Right hindlimb (tissue), 1 donor: ENCODE measurements around the gene TTC23.

Experiments used
- DNase-seq: peaks from one replicate; pipeline ENCODE4 v3.0.0-alpha.2; 2018

Gene TTC23

DNA sequence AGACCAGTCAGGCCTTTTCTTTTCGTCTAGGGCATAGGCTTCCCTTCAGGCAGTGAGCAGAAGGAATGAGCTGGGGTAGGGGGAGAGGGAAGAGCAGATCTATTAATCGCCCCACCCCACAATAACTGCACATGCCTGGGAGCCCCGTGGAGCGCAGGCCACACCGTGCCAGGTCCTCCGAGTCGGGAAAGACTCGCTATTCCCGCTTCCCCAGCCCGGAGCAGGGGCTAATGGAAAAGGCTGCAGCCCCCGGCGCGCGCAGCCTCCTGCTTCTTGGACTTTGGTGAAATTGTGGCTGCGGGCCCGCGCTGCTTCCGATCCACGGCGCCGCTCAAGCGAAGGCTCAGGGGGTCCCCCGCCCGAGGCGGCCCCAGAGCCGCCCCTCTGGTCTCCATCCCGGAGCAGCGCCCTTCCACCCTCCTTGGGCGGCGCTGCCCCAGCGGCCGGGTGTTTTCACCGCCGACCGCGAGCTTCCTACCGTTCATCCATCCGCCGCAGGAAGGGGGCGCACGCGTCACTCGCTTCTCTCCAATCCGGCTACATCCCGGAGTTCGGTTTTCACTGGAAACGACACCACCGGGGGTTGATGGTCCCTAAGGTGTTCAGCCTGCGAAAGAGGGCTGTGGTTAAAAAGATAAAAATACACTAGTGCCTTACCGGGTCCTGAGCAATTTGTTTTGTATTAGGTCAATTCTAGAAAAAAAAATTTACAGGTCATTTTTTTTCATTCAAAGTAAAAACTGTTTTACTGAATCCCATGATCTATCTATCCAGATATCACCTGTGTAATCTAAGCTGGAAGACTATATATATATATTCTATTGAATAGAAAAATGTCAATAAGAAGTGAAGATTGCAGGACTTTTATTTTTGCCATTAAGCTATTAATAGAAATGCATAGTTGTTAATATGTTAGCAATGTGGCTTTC is 148.9 kb downstream of the TTC23 start:
- peak; percentile 87 for DNase-seq

GRCh38 chr15:99099661-99100060 is 149.7 kb downstream of the TTC23 start:
- DNase-seq, result no peak

- no peak for DNase-seq
Observed at GRCh38 chr15:99098991-99099390, 150.4 kb downstream of the TTC23 start.

GRCh38 chr15:99098426-99098825 is 151.0 kb downstream of the TTC23 start:
- no peak for DNase-seq

GRCh38 chr15:99097441-99098410 is 151.7 kb downstream of the TTC23 start:
- DNase-seq, result no peak

GRCh38 chr15:99096894-99097426 is 152.4 kb downstream of the TTC23 start:
- no peak for DNase-seq

DNA sequence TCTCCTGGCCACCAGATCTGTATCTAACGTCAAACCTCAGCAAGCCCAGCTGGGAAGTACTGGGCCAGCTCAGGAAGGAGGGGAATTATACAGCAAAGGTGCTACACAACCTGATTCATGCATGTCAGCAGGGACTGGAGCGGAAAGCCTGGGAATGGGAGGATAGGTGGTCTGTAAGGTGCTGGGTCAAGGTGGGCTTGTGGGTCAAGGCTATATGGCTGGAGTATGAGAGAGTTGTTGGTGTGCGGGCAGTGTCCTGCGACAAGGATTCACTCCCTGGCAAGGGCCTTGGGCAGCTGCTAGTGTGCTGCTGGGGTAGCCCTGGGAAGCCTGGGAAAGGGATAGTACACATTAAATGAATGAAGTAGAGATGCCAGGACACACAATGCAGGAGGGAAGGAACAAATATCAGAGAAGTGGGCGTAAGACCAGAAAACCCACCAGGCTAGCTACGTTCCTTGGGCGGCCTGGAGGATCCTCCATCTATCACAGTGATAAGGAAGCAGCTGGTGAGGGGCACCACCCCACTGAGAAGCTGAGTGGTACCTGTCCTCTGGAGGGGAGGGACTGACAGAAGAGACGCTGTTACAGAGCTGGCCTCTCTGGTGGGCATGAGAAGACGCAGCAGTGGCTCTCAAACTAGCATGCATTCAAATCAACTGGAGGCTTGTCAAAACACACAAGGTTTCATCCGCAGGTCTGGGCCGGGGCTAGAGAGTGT is 153.0 kb downstream of the TTC23 start:
- no peak for DNase-seq

DNA sequence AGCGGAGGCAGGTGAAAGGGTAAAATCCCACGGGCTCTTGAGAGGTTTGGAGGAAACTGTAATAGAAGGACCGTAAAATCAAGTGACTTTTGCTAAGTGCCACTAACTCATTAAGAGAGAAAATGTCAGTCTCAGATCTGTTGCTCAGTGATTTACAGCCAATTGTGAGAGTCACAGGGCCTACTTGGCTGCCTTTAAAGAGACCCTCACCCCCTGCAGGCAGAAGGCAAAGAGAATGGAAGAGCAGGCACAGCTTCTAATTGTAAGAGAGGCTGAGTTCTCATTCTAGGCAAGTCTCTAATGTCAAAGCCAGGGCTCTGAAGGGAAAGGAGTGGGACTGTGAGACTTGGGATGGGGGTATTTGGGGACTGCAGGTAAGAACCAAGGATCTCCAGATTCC is 153.8 kb downstream of the TTC23 start:
- DNase-seq, result no peak

GRCh38 chr15:99092554-99093172 is 156.7 kb downstream of the TTC23 start:
- no peak for DNase-seq

- no peak for DNase-seq
Observed at GRCh38 chr15:99090938-99091337, 158.4 kb downstream of the TTC23 start.

DNA sequence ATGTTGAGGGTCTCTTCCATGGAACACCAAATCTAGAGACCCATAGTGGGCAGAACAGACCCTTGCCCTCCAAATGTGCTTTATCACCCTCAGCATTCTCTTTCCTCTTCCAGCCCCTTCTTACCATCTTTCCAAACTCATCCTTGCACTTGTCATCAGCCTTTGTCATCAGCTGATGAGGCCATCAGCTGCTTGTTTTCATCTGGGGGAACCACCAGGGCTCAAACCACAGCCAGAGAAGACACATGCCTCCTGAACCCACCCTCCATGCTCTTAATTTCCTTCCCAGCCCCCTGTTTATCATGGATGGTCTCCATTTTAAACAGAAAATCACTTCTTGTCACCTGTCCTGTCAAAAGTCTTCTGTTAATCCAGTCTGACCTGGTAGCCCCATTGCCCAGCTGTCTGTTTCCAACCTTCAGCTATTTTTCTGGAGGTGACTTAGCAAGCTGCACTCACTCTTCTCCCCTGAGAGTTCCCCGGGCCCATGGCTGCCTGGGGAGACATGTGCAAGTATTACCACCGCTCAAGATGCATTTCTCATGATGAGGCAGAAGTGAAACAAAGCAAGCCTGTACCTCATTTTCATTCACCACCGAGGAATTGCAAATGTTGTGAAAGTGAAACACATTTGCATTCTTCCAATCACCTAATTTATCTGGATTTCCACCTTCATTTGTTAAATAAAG is 159.2 kb downstream of the TTC23 start:
- DNase-seq, result no peak

DNA sequence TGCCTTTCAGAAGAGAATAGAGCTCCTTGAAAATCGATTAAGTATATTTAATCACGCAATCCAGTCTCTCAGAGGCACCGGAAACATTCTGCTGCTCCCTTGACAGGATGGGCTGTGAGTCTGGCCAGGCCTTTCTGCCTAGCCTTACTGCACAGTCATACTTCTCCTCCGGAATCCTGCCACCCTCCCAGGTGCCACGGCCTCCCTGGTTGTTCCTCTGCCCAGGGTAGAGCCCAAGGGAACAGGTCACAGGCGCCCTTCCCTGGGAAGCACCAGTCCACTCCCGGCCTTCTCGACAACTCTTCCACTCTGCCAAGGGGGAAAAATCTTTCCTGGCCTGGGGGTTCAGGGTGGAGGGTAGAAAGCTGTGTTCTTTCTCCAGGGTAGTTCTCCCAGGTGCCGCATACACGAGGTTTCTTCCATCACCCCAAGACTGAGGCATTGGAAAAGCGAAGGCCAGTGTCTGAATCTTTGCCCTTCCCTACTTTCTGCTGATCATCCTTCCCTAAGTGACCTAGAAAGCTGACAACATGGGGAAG is 161.9 kb downstream of the TTC23 start:
- no peak for DNase-seq

DNA sequence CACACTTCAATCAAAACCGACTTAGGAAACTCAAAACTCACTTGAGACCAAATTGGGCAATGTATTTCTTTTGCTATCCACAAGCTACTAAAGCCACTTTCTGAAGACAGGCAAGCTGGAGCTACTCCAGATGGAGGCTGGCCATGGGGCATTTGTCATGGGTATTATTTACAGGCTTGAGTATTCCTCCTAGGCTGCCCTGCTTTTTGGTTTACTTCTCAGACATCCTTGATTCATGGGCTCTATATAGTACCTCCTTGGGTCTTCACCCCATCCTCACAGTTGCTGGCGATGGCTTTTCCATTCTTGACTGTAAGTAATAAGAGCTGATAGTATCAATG is 163.1 kb downstream of the TTC23 start:
- DNase-seq, result no peak
